HCT116 (cell line): ENCODE data around the gene RAB31. TPM values are rescaled to one million over a fixed set of nuclear protein-coding genes. Genes with fewer than 3 reads are reported as not detected.
A peak's percentile ranks its signal among the peaks of the same experiment; 100 is the strongest.

Experiments
- ATAC-seq: fragments of 200-7000 bp; cut with Tn5 transposase; 2 replicates; pipeline ENCODE4 v1.9.1; 2020; ENCODE audit warnings: mild to moderate bottlenecking, moderate library complexity
- BruUV-seq: library from RNA; stranded (reverse); fragments of 400-500 nt; replicated peaks from 2 replicates; lab custom pipeline; 2021; lab: Mats Ljungman, UMichigan
- CTCF ChIA-PET: fragments of 300-600 bp; sonication (Branson Sonifier 250); formaldehyde crosslinking; loops from one replicate; lab custom pipeline; 2021; ENCODE audit warnings: antibody characterized with exemption; lab: Charles Lee
- POLR2A ChIA-PET: fragments of 300-600, 350-600 bp; sonication (Branson Sonifier 250); formaldehyde crosslinking; loops from one replicate; lab custom pipeline; 2021; ENCODE audit warnings: antibody characterized with exemption; lab: Charles Lee
- RAD21 ChIA-PET, 2 experiments: fragments of 300-600 bp; sonication (Branson Sonifier 250); formaldehyde crosslinking; loops; one replicate each; lab custom pipeline; 2023; ENCODE audit warnings: low total read pairs in 2 of 2; ENCODE audit not compliant: uncharacterized antibody in 2 of 2, unreplicated experiment in 2 of 2, low non-redundant PET in 1 of 2; lab: Charles Lee
- DNase-seq: peaks from one replicate; pipeline ENCODE4 v3.0.0-alpha.2; 2010; ENCODE audit warnings: low read depth, low spot score
- H2AFZ ChIP-seq: fragments of 200-600 bp; shearing (Covaris generic), sonication (generic); 2 replicates; pipeline ENCODE4 v1.6.1; 2017; ENCODE audit warnings: low read depth, mixed run types, mixed read lengths, antibody characterized with exemption, low read length; ENCODE audit not compliant: poor library complexity, severe bottlenecking
- H3K27ac ChIP-seq: 2 replicates; pipeline ENCODE4 v1.5.1; 2012; ENCODE audit warnings: low read depth, low read length
- H3K27me3 ChIP-seq: fragments of 200-600 bp; sonication (generic); 2 replicates; pipeline ENCODE4 v1.6.1; 2016; ENCODE audit warnings: mixed run types, low read length, mixed read lengths; ENCODE audit not compliant: insufficient read depth
- H3K36me3 ChIP-seq, 2 experiments: fragments of 200-500 bp in 1 of 2; fragments of 200-600 bp in 1 of 2; sonication (Bioruptor generic) in 1 of 2; sonication (generic) in 1 of 2; 2 replicates each; pipeline versions ENCODE4 v1.5.1 to v1.6.1; 2014 to 2016; ENCODE audit warnings: low read length in 2 of 2, inconsistent platforms in 1 of 2, mixed read lengths in 1 of 2, mixed run types in 1 of 2; ENCODE audit not compliant: insufficient read depth in 2 of 2, control insufficient read depth in 1 of 2
- H3K4me1 ChIP-seq, 2 experiments: fragments of 200-600 bp in 1 of 2; sonication (generic) in 1 of 2; 2 replicates each; pipeline versions ENCODE4 v1.5.1 to v1.6.1; 2012 to 2017; ENCODE audit warnings: low read length in 2 of 2, inconsistent platforms in 1 of 2, mild to moderate bottlenecking in 1 of 2, mixed read lengths in 1 of 2, mixed run types in 1 of 2, moderate library complexity in 1 of 2; ENCODE audit not compliant: insufficient read depth in 2 of 2, control insufficient read depth in 1 of 2
- H3K4me2 ChIP-seq: fragments of 200-600 bp; sonication (generic); 2 replicates; pipeline ENCODE4 v1.6.1; 2017; ENCODE audit warnings: mixed run types, low read length, mixed read lengths
- H3K4me3 ChIP-seq, 2 experiments: fragments of 200-600 bp in 1 of 2; sonication (generic) in 1 of 2; replicated peaks in 1 of 2; 2 replicates each; pipeline ENCODE4 v1.5.1; 2011 to 2016; ENCODE audit warnings: low read length in 2 of 2, control low read depth in 1 of 2, low read depth in 1 of 2, mild to moderate bottlenecking in 1 of 2, mixed read lengths in 1 of 2, mixed run types in 1 of 2
- H3K79me2 ChIP-seq: fragments of 200-600 bp; sonication (generic); 2 replicates; pipeline ENCODE4 v1.6.1; 2017; ENCODE audit warnings: mild to moderate bottlenecking, mixed run types, low read length, moderate library complexity, mixed read lengths; ENCODE audit not compliant: insufficient read depth
- H3K9ac ChIP-seq: fragments of 200-600 bp; sonication (generic); 2 replicates; pipeline ENCODE4 v1.6.1; 2016; ENCODE audit warnings: low read length, mixed read lengths
- H3K9me2 ChIP-seq: fragments of 200-600 bp; sonication (generic), shearing (Covaris generic); 2 replicates; pipeline ENCODE4 v1.6.1; 2017; ENCODE audit warnings: mixed run types, mild to moderate bottlenecking, moderate library complexity; ENCODE audit not compliant: insufficient read depth
- H3K9me3 ChIP-seq, 2 experiments: fragments of 200-500 bp in 1 of 2; fragments of 200-600 bp in 1 of 2; sonication (Bioruptor generic) in 1 of 2; sonication (generic) in 1 of 2; 2 replicates each; pipeline ENCODE4 v1.6.1; 2014 to 2017; ENCODE audit warnings: low read length in 2 of 2, mixed read lengths in 2 of 2, inconsistent platforms in 1 of 2, low read depth in 1 of 2, mild to moderate bottlenecking in 1 of 2, mixed run types in 1 of 2, moderate library complexity in 1 of 2; ENCODE audit not compliant: control insufficient read depth in 1 of 2, insufficient read depth in 1 of 2
- H4K20me1 ChIP-seq: fragments of 200-600 bp; sonication (generic), shearing (Covaris generic); 2 replicates; pipeline ENCODE4 v1.6.1; 2017; ENCODE audit warnings: mixed run types, mild to moderate bottlenecking, moderate library complexity; ENCODE audit not compliant: insufficient read depth
- ATF3 ChIP-seq: IDR thresholded peaks from 2 replicates; pipeline ENCODE4 v1.6.1; 2012
- CBX3 ChIP-seq: IDR thresholded peaks from 2 replicates; pipeline ENCODE4 v1.6.1; 2012; ENCODE audit warnings: low read depth
- CEBPB ChIP-seq: IDR thresholded peaks from 2 replicates; pipeline ENCODE4 v1.6.1; 2012; ENCODE audit warnings: low read depth
- CTCF ChIP-seq, 3 experiments: fragments of 200-600 bp in 1 of 3; sonication (generic) in 1 of 3; IDR thresholded peaks in 2 of 3; conservative IDR thresholded peaks in 1 of 3; 2 replicates each; pipeline ENCODE4 v1.5.1; 2012 to 2017; ENCODE audit warnings: low read depth in 2 of 3, low read length in 2 of 3, antibody characterized with exemption in 1 of 3, borderline replicate concordance in 1 of 3, control low read depth in 1 of 3, mild to moderate bottlenecking in 1 of 3, mixed read lengths in 1 of 3, mixed run types in 1 of 3, moderate library complexity in 1 of 3; ENCODE audit not compliant: insufficient read depth in 1 of 3
- EZH2phosphoT487 ChIP-seq: fragments of 200-600 bp; IDR thresholded peaks from 2 replicates; pipeline ENCODE4 v1.6.1; 2018; ENCODE audit warnings: antibody characterized with exemption, borderline replicate concordance
- JUND ChIP-seq: IDR thresholded peaks from 2 replicates; pipeline ENCODE4 v1.6.1; 2012
- POLR2A ChIP-seq: IDR thresholded peaks from 2 replicates; pipeline ENCODE4 v1.7.0; 2011; ENCODE audit warnings: borderline replicate concordance; ENCODE audit not compliant: insufficient read depth, insufficient read length; ENCODE audit errors: extremely low read depth
- POLR2AphosphoS5 ChIP-seq: IDR thresholded peaks from 2 replicates; pipeline ENCODE4 v1.6.1; 2011; ENCODE audit warnings: mild to moderate bottlenecking, low read depth, low read length, moderate library complexity
- RAD21 ChIP-seq: IDR thresholded peaks from 2 replicates; pipeline ENCODE4 v1.6.1; 2012; ENCODE audit warnings: low read depth, mild to moderate bottlenecking
- SIN3A ChIP-seq: IDR thresholded peaks from 2 replicates; pipeline ENCODE4 v1.6.1; 2012; ENCODE audit warnings: low read depth
- SP1 ChIP-seq: IDR thresholded peaks from 2 replicates; pipeline ENCODE4 v1.6.1; 2012; ENCODE audit warnings: low read depth
- SRF ChIP-seq: IDR thresholded peaks from 2 replicates; pipeline ENCODE4 v1.6.1; 2012; ENCODE audit warnings: low read depth
- TCF7L2 ChIP-seq: IDR thresholded peaks from 2 replicates; pipeline ENCODE4 v1.7.0; 2011; ENCODE audit warnings: borderline replicate concordance, inconsistent platforms; ENCODE audit not compliant: insufficient read depth, insufficient read length; ENCODE audit errors: extremely low read depth
- YY1 ChIP-seq: IDR thresholded peaks from 2 replicates; pipeline ENCODE4 v1.6.1; 2011; ENCODE audit warnings: low read length, low read depth, moderate library complexity, mild to moderate bottlenecking; ENCODE audit not compliant: insufficient replicate concordance; ENCODE audit errors: extremely low read depth
- ZBTB33 ChIP-seq: IDR thresholded peaks from 2 replicates; pipeline ENCODE4 v1.6.1; 2011; ENCODE audit warnings: mild to moderate bottlenecking, low read length, moderate library complexity; ENCODE audit not compliant: insufficient replicate concordance; ENCODE audit errors: extremely low read depth
- ZFX ChIP-seq: fragments of 450-650 bp; IDR thresholded peaks from 2 replicates; pipeline ENCODE4 v1.6.1; 2017
- ZNF274 ChIP-seq: fragments of 200-500 bp; sonication (Bioruptor generic); IDR thresholded peaks from 2 replicates; pipeline ENCODE4 v1.6.1; 2014; ENCODE audit warnings: mild to moderate bottlenecking, low read depth, low read length, inconsistent platforms
- intact Hi-C: fragments of 100-400 bp; cut with micrococcal nuclease; formaldehyde crosslinking; loops from 2 replicates; pipeline ENCODE4 v1.10.0; 2022
- total RNA-seq: library from RNA; stranded (reverse); gene quantifications from one replicate; pipeline ENCODE4 v1.2.1, GENCODE V29; 2021; ENCODE audit not compliant: unreplicated experiment

The RAB31 gene
- total RNA-seq, 1 experiment from 2014 or later, result 46.9 TPM

- H3K27ac ChIP-seq, result peak overlapping the region; percentile 87
- H3K4me3 ChIP-seq, result peak overlapping the region in 1 of 2 experiments; percentile 42; a peak in 3 of 4 replicates
- no peaks in the 10 kb centered on the region for H3K79me2 ChIP-seq
- ATAC-seq (peak; percentile 81), DNase-seq (peak; percentile 97)
- peak overlapping the region; percentile 53 for H3K9ac ChIP-seq
- no peak overlapping the region for H2AFZ ChIP-seq
- intact Hi-C loops, result loop anchor here (1.0 to 10.0 kb wide), 3 partner anchors 40 to 127 kb away; partner anchors contain the start of gene VAPA
- no peaks in the 10 kb centered on the region for H3K9me2 ChIP-seq
- POLR2A ChIA-PET, result interaction anchor here (0.7 to 2.2 kb wide), 5 partner anchors 10 to 87 kb away, joined by 3 to 10 read pairs (median 4); no protein-coding TSS in a partner anchor
- H3K9me3 ChIP-seq, result no peaks in the 10 kb centered on the region
- RAD21 ChIA-PET, result no interaction called here
- peak overlapping the region; percentile 76 for H3K4me2 ChIP-seq
- CTCF ChIA-PET, result interaction anchor here (1.8 kb wide), 1 partner anchor 86 kb away, joined by 3 read pairs; the partner anchor contains the start of gene VAPA
- H4K20me1 ChIP-seq, result no peaks in the 10 kb centered on the region
- BruUV-seq, result TSS peak; percentile 87
- H3K4me1 ChIP-seq, result peaks cover 59 to 75% of the 10 kb centered on the region in 2 experiments
- TF ChIP-seq EZH2phosphoT487 (no peak), ATF3 (no peak), JUND (no peak), YY1 (no peak), SP1 (no peak), POLR2AphosphoS5 (peak; percentile 78), CTCF (IDR thresholded peaks at IDR 0.05 in 2 of 3, conservative IDR thresholded peaks at IDR 0.05 in 1 of 3; ENCODE audit: borderline replicate concordance in 1 of 3, insufficient read depth in 1 of 3, low read depth in 2 of 3, low read length in 2 of 3) (no peak), TCF7L2 (peak; percentile 81), ZFX (no peak), SRF (no peak), POLR2A (peak; percentile 31), SIN3A (no peak), CBX3 (no peak), ZBTB33 (no peak), ZNF274 (no peak), CEBPB (no peak), RAD21 (no peak)
- TF ChIP-seq, all 23 proteins: peak for 3
- Histone ChIP-seq H3K27me3 (no peaks in the 10 kb centered on the region), H3K36me3 (no peaks in the 10 kb centered on the region)
Measured at GRCh38 chr18:9827793-9828505, 119.8 kb downstream of the RAB31 start.
